ENCODE data around the gene GTF2H2C. TPM values are rescaled to one million over a fixed set of nuclear protein-coding genes. Genes with fewer than 3 reads are reported as not detected.
"Not testable (repeated sequence)": the region's sequence is repeated elsewhere in the genome, so short reads cannot be mapped to it uniquely, and the experiment has no call there.

Gene GTF2H2C
- 10 to 100 TPM in 3 of 4 donors, 1 to 10 TPM in 1; 4.3 to 14.5 (median 13.3) TPM for total RNA-seq

- intact Hi-C loops (cut with DNase I; ENCODE audit: low total_unique reads), result not testable (repeated sequence)
- H3K4me3 ChIP-seq (ENCODE audit: low read depth, poor library complexity, severe bottlenecking), result peak within 1 kb of the TSS; percentile 15
- DNase-seq (ENCODE audit: low spot score in 2 of 2), result peak; percentile 54 to 94
- WGBS, 2 donors, result 0% methylated on average over 25 to 28 of the region's 40 CpGs
Measured at GRCh38 chr5:69559908-69560330, at the start of gene GTF2H2C. Gene GTF2H2C, plus strand, starts transcription at chr5:69560191. Its CDS starts 4,942 bp downstream, at chr5:69565133.

DNA sequence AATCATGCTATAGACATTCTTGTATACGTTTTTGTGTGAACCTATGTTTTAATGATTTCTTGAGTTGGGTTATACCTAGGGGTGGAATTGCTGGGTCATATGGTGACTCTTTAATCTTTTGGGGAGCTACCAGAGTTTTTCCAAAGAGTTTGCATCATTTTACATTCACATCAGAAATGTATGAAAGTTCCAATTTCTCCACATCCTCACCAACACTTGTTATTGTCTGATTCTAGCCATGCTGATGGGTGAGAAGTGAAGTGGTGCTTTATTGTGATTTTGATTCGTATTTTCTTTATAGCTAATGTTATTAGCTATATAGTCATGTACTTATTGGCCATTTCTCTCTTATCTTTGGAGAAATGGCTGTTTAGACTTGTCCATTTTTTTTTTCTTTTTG lies 49.3 kb upstream of the GTF2H2C start:
- no peak overlapping the region for H3K4me3 ChIP-seq (ENCODE audit: low read depth, poor library complexity, severe bottlenecking)
- TF ChIP-seq, protein P1, sequence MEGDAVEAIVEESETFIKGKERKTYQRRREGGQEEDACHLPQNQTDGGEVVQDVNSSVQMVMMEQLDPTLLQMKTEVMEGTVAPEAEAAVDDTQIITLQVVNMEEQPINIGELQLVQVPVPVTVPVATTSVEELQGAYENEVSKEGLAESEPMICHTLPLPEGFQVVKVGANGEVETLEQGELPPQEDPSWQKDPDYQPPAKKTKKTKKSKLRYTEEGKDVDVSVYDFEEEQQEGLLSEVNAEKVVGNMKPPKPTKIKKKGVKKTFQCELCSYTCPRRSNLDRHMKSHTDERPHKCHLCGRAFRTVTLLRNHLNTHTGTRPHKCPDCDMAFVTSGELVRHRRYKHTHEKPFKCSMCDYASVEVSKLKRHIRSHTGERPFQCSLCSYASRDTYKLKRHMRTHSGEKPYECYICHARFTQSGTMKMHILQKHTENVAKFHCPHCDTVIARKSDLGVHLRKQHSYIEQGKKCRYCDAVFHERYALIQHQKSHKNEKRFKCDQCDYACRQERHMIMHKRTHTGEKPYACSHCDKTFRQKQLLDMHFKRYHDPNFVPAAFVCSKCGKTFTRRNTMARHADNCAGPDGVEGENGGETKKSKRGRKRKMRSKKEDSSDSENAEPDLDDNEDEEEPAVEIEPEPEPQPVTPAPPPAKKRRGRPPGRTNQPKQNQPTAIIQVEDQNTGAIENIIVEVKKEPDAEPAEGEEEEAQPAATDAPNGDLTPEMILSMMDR (IDR thresholded peaks at IDR 0.05), result no peak
- no peak for TF ChIP-seq POLR2A (IDR thresholded peaks at IDR 0.05)
- intact Hi-C loops (cut with DNase I; ENCODE audit: low total_unique reads), result no loop called here
- 79 to 89% methylated on average over 2 of the region's 2 CpGs for WGBS, 2 donors
- DNase-seq (ENCODE audit: low spot score in 2 of 2), result no peak

- 82 to 86% methylated on average over 2 of the region's 2 CpGs for WGBS, 2 donors
Measured at GRCh38 chr5:69512740-69513260, 47.2 kb upstream of the GTF2H2C start.

GRCh38 chr5:69515570-69515969 lies 44.4 kb upstream of the GTF2H2C start:
- intact Hi-C loops (cut with DNase I; ENCODE audit: low total_unique reads), result not testable (repeated sequence)

More at GRCh38 chr5:69512740-69513260, 47.2 kb upstream of the GTF2H2C start:
- no peak for TF ChIP-seq POLR2A (IDR thresholded peaks at IDR 0.05)
- TF ChIP-seq, protein P1 (IDR thresholded peaks at IDR 0.05), result no peak
- H3K4me3 ChIP-seq (ENCODE audit: low read depth, poor library complexity, severe bottlenecking), result no peak overlapping the region
- intact Hi-C loops (cut with DNase I; ENCODE audit: low total_unique reads), result no loop called here
- DNase-seq (ENCODE audit: low spot score in 2 of 2), result no peak

GRCh38 chr5:69516769-69517168 lies 43.2 kb upstream of the GTF2H2C start:
- no peak for DNase-seq (ENCODE audit: low spot score in 2 of 2)
- WGBS, 2 donors, result 82 to 94% methylated on average over 1 of the region's 1 CpG
- intact Hi-C loops (cut with DNase I; ENCODE audit: low total_unique reads), result no loop called here
- H3K4me3 ChIP-seq (ENCODE audit: low read depth, poor library complexity, severe bottlenecking), result no peak overlapping the region
- TF ChIP-seq, protein P1 (IDR thresholded peaks at IDR 0.05), result no peak
- TF ChIP-seq POLR2A (IDR thresholded peaks at IDR 0.05), result no peak

More at GRCh38 chr5:69515570-69515969, 44.4 kb upstream of the GTF2H2C start:
- not testable (repeated sequence) for DNase-seq (ENCODE audit: low spot score in 2 of 2); H3K4me3 ChIP-seq (ENCODE audit: low read depth, poor library complexity, severe bottlenecking)
- 99 to 100% methylated on average over 9 to 14 of the region's 30 CpGs for WGBS, 2 donors

GRCh38 chr5:69517763-69518212 lies 42.2 kb upstream of the GTF2H2C start:
- intact Hi-C loops (cut with DNase I; ENCODE audit: low total_unique reads), result no loop called here
- 36 to 44% methylated on average over 4 of the region's 4 CpGs for WGBS, 2 donors
- TF ChIP-seq, protein P1 (IDR thresholded peaks at IDR 0.05), result no peak
- TF ChIP-seq POLR2A (IDR thresholded peaks at IDR 0.05), result no peak
- H3K4me3 ChIP-seq (ENCODE audit: low read depth, poor library complexity, severe bottlenecking), result no peak overlapping the region
- no peak for DNase-seq (ENCODE audit: low spot score in 2 of 2)

- H3K4me3 ChIP-seq (ENCODE audit: low read depth, poor library complexity, severe bottlenecking), result no peak overlapping the region
- DNase-seq (ENCODE audit: low spot score in 2 of 2), result no peak
- intact Hi-C loops (cut with DNase I; ENCODE audit: low total_unique reads), result no loop called here
- 91 to 93% methylated on average over 2 of the region's 2 CpGs for WGBS, 2 donors
- TF ChIP-seq, protein P1 (IDR thresholded peaks at IDR 0.05), result no peak
- TF ChIP-seq POLR2A (IDR thresholded peaks at IDR 0.05), result no peak
Measured at GRCh38 chr5:69519285-69519684, 40.7 kb upstream of the GTF2H2C start.

Measured in lower leg skin (tissue), 4 donors.